Left colon (tissue), 2 donors: ENCODE measurements around the gene RACK1. TPM values are rescaled to one million over a fixed set of nuclear protein-coding genes. Genes with fewer than 3 reads are reported as not detected.

Source experiments
- ATAC-seq: fragments of 200-7000 bp; cut with Tn5 transposase; one replicate; pipeline ENCODE4 v1.9.1; 2020; ENCODE audit warnings: mild to moderate bottlenecking, moderate library complexity
- DNase-seq, 2 donors: peaks; one replicate each; pipeline ENCODE4 v3.0.0-alpha.2; 2020
- intact Hi-C, 2 donors: fragments of 100-400 bp; cut with DNase I in 1 of 2; cut with micrococcal nuclease in 1 of 2; formaldehyde crosslinking; loops; one replicate each; pipeline versions ENCODE4 v1.11.2 to v1.14.0; 2022; cut with DNase I, micrococcal nuclease
- total RNA-seq, 2 donors: library from RNA; stranded (reverse); fragmentation: NEBNext Ultra II Directional; extraction: Animal tissue kit (Norgen Biotek cat#: 25700); gene quantifications; one replicate each; pipeline ENCODE4 v1.2.1, GENCODE V29; 2021
- donor health status: DM: no; HTN: no; CAD: no.
- donor health status: DM: yes; HTN: yes; CAD: no.

The RACK1 gene
- total RNA-seq, 2 donors from 2014 or later = 1,192 to 1,207 TPM

- intact Hi-C loops = no loop called here
- peak; percentile 57 for ATAC-seq
- DNase-seq = peak; percentile 68 to 71
Observed at GRCh38 chr5:181204826-181205760, 38.6 kb downstream of the RACK1 start, which contains the start of gene TRIM7. Gene TRIM7, minus strand, starts transcription at chr5:181205196. Its CDS starts 86 bp downstream, at chr5:181205110.

GRCh38 chr5:181204113-181204825 is 39.4 kb downstream of the RACK1 start:
- ATAC-seq = peak; percentile 29
- DNase-seq = peak in 1 of 2 donors; percentile 48
- intact Hi-C loops = no loop called here

- ATAC-seq (peak; percentile 10), DNase-seq (no peak)
- intact Hi-C loops = no loop called here
Observed at GRCh38 chr5:181203777-181204112, 40.0 kb downstream of the RACK1 start.

GRCh38 chr5:181203093-181203711 is 40.5 kb downstream of the RACK1 start:
- no peak for ATAC-seq
- intact Hi-C loops = no loop called here

GRCh38 chr5:181200816-181201215 is 42.9 kb downstream of the RACK1 start:
- DNase-seq (no peak), ATAC-seq (no peak)
- intact Hi-C loops = no loop called here

More at GRCh38 chr5:181203093-181203711, 40.5 kb downstream of the RACK1 start:
- DNase-seq = no peak

GRCh38 chr5:181199881-181200638 is 43.6 kb downstream of the RACK1 start:
- DNase-seq (no peak), ATAC-seq (no peak)
- intact Hi-C loops = no loop called here

GRCh38 chr5:181198905-181199519 is 44.7 kb downstream of the RACK1 start:
- ATAC-seq = no peak
- DNase-seq = no peak
- intact Hi-C loops = no loop called here

GRCh38 chr5:181198106-181198685 is 45.5 kb downstream of the RACK1 start:
- no peak for ATAC-seq
- DNase-seq = no peak
- intact Hi-C loops = no loop called here

- ATAC-seq = no peak
- DNase-seq = no peak
- intact Hi-C loops = no loop called here
Observed at GRCh38 chr5:181197326-181197951, 46.3 kb downstream of the RACK1 start.

- intact Hi-C loops = no loop called here
- DNase-seq = no peak
- no peak for ATAC-seq
Observed at GRCh38 chr5:181195249-181195761, 48.4 kb downstream of the RACK1 start.

- DNase-seq = no peak
- no peak for ATAC-seq
- intact Hi-C loops = no loop called here
Observed at GRCh38 chr5:181194489-181195248, 49.0 kb downstream of the RACK1 start.

- DNase-seq (no peak), ATAC-seq (no peak)
- intact Hi-C loops = no loop called here
Observed at GRCh38 chr5:181193656-181194055, 50.0 kb downstream of the RACK1 start.

GRCh38 chr5:181192337-181193046 is 51.2 kb downstream of the RACK1 start:
- intact Hi-C loops = no loop called here
- DNase-seq (no peak), ATAC-seq (no peak)

GRCh38 chr5:181191526-181192336 is 52.0 kb downstream of the RACK1 start:
- peak; percentile 93 to 94 for DNase-seq
- intact Hi-C loops = no loop called here
- peak; percentile 81 for ATAC-seq
